ENCODE data around the gene ISCA1. TPM values are rescaled to one million over a fixed set of nuclear protein-coding genes. Genes with fewer than 3 reads are reported as not detected.
"Not testable (repeated sequence)": the region's sequence is repeated elsewhere in the genome, so short reads cannot be mapped to it uniquely, and the experiment has no call there.

Gene ISCA1
- total RNA-seq, 1 donor = 46.5 TPM

- TF ChIP-seq, protein P1, sequence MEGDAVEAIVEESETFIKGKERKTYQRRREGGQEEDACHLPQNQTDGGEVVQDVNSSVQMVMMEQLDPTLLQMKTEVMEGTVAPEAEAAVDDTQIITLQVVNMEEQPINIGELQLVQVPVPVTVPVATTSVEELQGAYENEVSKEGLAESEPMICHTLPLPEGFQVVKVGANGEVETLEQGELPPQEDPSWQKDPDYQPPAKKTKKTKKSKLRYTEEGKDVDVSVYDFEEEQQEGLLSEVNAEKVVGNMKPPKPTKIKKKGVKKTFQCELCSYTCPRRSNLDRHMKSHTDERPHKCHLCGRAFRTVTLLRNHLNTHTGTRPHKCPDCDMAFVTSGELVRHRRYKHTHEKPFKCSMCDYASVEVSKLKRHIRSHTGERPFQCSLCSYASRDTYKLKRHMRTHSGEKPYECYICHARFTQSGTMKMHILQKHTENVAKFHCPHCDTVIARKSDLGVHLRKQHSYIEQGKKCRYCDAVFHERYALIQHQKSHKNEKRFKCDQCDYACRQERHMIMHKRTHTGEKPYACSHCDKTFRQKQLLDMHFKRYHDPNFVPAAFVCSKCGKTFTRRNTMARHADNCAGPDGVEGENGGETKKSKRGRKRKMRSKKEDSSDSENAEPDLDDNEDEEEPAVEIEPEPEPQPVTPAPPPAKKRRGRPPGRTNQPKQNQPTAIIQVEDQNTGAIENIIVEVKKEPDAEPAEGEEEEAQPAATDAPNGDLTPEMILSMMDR (IDR thresholded peaks at IDR 0.05; ENCODE audit: insufficient read depth, low read length) = no peak
- DNase-seq (ENCODE audit: low read depth) = no peak
- no peak overlapping the region for H3K4me3 ChIP-seq (ENCODE audit: low read depth, low read length)
Measured at GRCh38 chr9:86304236-86304730, 21.9 kb upstream of the ISCA1 start.

GRCh38 chr9:86303316-86303975 is 21.1 kb upstream of the ISCA1 start:
- TF ChIP-seq, protein P1 (IDR thresholded peaks at IDR 0.05; ENCODE audit: insufficient read depth, low read length) = no peak
- no peak for DNase-seq (ENCODE audit: low read depth)

DNA sequence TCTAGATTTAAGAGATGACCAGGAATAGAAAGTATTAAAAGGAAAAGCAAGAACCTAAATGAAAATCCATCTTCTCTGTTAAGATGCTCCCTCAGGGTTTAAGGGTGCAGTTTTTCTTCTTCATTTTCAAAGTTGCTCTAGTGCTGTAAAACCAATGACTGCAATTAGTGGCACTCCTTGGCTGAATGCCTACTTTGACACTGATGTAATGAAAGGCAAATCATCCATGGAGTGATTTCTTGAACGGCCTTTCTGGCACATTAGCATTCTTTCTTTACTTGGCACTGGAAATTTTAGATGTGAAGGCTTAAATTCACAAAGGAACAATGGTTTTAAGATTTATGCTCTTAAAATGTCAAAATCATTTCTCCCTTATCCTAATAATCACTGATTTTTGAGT is 19.3 kb upstream of the ISCA1 start:
- H3K4me3 ChIP-seq (ENCODE audit: low read depth, low read length) = no peak overlapping the region
- TF ChIP-seq, protein P1 (IDR thresholded peaks at IDR 0.05; ENCODE audit: insufficient read depth, low read length) = no peak
- DNase-seq (ENCODE audit: low read depth) = no peak

More at GRCh38 chr9:86303316-86303975, 21.1 kb upstream of the ISCA1 start:
- H3K4me3 ChIP-seq (ENCODE audit: low read depth, low read length) = no peak overlapping the region

DNA sequence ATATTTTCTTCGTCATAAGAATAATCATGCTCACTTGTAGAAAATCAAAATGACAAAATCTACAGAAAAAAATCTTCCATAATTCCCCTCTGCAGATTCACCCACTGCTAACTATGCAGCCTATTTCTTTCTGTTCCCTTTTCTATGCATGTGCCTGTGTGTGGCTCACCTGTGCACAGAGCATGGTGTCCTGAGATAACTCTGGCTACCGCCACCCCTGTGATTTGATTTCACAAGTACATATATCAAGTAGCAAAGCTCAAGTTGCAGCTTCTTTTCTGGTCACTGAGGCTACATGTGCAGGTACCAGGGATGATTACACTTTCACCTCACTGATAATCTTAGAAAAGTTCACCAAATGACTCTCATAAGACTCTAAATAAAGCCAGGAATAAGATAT is 18.4 kb upstream of the ISCA1 start:
- DNase-seq (ENCODE audit: low read depth) = no peak
- no peak overlapping the region for H3K4me3 ChIP-seq (ENCODE audit: low read depth, low read length)
- TF ChIP-seq, protein P1 (IDR thresholded peaks at IDR 0.05; ENCODE audit: insufficient read depth, low read length) = no peak

- H3K4me3 ChIP-seq (ENCODE audit: low read depth, low read length) = no peak overlapping the region
- TF ChIP-seq, protein P1 (IDR thresholded peaks at IDR 0.05; ENCODE audit: insufficient read depth, low read length) = no peak
- no peak for DNase-seq (ENCODE audit: low read depth)
Measured at GRCh38 chr9:86298873-86299272, 16.5 kb upstream of the ISCA1 start.

GRCh38 chr9:86290341-86290740 is 8.0 kb upstream of the ISCA1 start:
- not testable (repeated sequence) for DNase-seq (ENCODE audit: low read depth); H3K4me3 ChIP-seq (ENCODE audit: low read depth, low read length)

DNA sequence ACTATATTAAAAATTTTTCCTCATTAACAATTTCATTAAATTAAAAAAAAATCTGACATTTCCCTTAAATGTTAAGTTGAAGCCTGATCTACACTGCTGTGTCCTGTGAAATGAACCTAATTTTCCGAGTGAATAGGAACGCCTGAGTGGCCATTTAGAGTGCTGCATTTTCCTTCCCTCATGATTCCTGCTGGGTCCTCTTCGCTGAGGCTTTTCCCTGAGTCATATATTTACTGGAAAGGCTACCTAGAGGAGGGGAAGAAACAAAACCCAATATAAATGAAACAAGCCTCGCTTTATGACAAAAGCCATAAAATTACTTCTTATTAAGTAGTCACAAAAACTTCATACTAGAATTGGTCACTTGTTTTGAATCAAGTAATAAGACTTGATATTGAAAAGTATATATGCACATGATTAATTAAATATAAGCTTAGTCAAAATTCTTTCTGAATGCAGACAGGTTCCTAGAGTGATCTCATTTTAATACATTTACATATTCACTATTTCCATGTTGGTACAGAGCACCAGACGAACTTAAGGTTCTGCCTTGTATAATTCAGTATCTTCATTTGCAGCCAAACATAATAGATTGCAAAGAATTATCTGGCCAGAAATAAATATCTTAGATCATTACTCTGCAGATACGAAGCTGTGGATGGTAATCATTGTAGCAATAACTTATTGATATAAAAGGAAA is 6.3 kb upstream of the ISCA1 start:
- no peak for DNase-seq (ENCODE audit: low read depth)
- TF ChIP-seq, protein P1 (IDR thresholded peaks at IDR 0.05; ENCODE audit: insufficient read depth, low read length) = no peak
- no peak overlapping the region for H3K4me3 ChIP-seq (ENCODE audit: low read depth, low read length)
